ENCODE data around the gene LAMTOR4.

- TF ChIP-seq EZH2 (IDR thresholded peaks at IDR 0.05) = no peak
- TF ChIP-seq POLR2AphosphoS5 (IDR thresholded peaks at IDR 0.05; ENCODE audit: borderline replicate concordance, low read depth, low read length) = no peak
- no peak for TF ChIP-seq FOXP2 (optimal IDR thresholded peaks at IDR 0.05; ENCODE audit: control extremely low read depth, extremely low read length, insufficient read depth)
Measured at GRCh38 chr7:100118388-100119071, 30.2 kb upstream of the LAMTOR4 start.
